ENCODE data around the gene MKS1. TPM values are rescaled to one million over a fixed set of nuclear protein-coding genes. Genes with fewer than 3 reads are reported as not detected.

MKS1 gene
- total and polyA plus RNA-seq, 2 experiments from 2014 or later, result 10.5 to 15.6 TPM

- Histone ChIP-seq H3K9me3 (ENCODE audit: low read depth) (no peaks in the 10 kb centered on the region), H3K27ac (no peak overlapping the region), H3K4me3 (no peak overlapping the region), H4K20me1 (ENCODE audit: insufficient read depth, poor library complexity, severe bottlenecking) (no peaks in the 10 kb centered on the region), H3K4me2 (no peak overlapping the region), H3K79me2 (no peaks in the 10 kb centered on the region), H3K9me2 (replicated peaks; ENCODE audit: insufficient read depth) (no peaks in the 10 kb centered on the region), H3K27me3 (no peaks in the 10 kb centered on the region), H3K36me3 (replicated peaks; ENCODE audit: insufficient read depth, low read depth) (no peaks in the 10 kb centered on the region), H3K4me1 (ENCODE audit: insufficient read depth) (no peaks in the 10 kb centered on the region), H2AFZ (no peak overlapping the region)
- 96% methylated on average over 4 of the region's 4 CpGs for WGBS (ENCODE audit: low lambda C conversion rate, missing lambda C conversion rate)
- no peak for DNase-seq (ENCODE audit: low spot score)
- TF ChIP-seq EZH2 (IDR thresholded peaks at IDR 0.05; ENCODE audit: borderline replicate concordance) (no peak), EZH2phosphoT487 (IDR thresholded peaks at IDR 0.05; ENCODE audit: low read depth, severe bottlenecking, unreplicated experiment) (no peak)
- TF ChIP-seq, protein P1, sequence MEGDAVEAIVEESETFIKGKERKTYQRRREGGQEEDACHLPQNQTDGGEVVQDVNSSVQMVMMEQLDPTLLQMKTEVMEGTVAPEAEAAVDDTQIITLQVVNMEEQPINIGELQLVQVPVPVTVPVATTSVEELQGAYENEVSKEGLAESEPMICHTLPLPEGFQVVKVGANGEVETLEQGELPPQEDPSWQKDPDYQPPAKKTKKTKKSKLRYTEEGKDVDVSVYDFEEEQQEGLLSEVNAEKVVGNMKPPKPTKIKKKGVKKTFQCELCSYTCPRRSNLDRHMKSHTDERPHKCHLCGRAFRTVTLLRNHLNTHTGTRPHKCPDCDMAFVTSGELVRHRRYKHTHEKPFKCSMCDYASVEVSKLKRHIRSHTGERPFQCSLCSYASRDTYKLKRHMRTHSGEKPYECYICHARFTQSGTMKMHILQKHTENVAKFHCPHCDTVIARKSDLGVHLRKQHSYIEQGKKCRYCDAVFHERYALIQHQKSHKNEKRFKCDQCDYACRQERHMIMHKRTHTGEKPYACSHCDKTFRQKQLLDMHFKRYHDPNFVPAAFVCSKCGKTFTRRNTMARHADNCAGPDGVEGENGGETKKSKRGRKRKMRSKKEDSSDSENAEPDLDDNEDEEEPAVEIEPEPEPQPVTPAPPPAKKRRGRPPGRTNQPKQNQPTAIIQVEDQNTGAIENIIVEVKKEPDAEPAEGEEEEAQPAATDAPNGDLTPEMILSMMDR (IDR thresholded peaks at IDR 0.05; ENCODE audit: poor library complexity), result no peak
Observed at GRCh38 chr17:58183514-58183913, 35.5 kb downstream of the MKS1 start.

DNA sequence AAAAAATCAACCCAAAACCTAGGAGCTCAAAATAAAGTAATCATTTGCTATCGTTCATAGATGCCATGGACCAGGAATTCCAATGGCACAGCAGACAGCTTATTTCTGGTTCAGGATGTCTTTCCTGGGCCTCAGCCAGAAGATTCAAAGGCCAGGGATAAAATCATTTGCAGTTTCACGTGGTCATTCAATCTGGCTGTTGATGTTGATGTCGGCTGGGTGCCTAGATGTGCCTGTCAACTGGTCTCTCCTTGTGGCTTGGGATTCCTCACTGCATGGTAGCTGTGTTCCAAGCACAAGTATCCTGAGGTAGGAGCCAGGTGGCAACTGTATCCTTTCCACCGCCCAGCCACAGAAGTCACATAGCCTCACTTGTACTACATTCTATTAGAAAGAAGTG lies 37.3 kb downstream of the MKS1 start:
- no peaks in the 10 kb centered on the region for H4K20me1 ChIP-seq (ENCODE audit: insufficient read depth, poor library complexity, severe bottlenecking)
- no peaks in the 10 kb centered on the region for H3K27me3 ChIP-seq
- H3K27ac ChIP-seq, result no peak overlapping the region
- H3K9me3 ChIP-seq (ENCODE audit: low read depth), result no peaks in the 10 kb centered on the region
- no peaks in the 10 kb centered on the region for H3K79me2 ChIP-seq
- no peak overlapping the region for H3K4me3 ChIP-seq
- TF ChIP-seq EZH2 (IDR thresholded peaks at IDR 0.05; ENCODE audit: borderline replicate concordance), result no peak
- TF ChIP-seq, protein P1 (IDR thresholded peaks at IDR 0.05; ENCODE audit: poor library complexity), result no peak
- TF ChIP-seq EZH2phosphoT487 (IDR thresholded peaks at IDR 0.05; ENCODE audit: low read depth, severe bottlenecking, unreplicated experiment), result no peak
- DNase-seq (ENCODE audit: low spot score), result no peak
- H3K4me2 ChIP-seq, result no peak overlapping the region
- WGBS (ENCODE audit: low lambda C conversion rate, missing lambda C conversion rate), result 81% methylated on average over 4 of the region's 4 CpGs
- H3K4me1 ChIP-seq (ENCODE audit: insufficient read depth), result no peaks in the 10 kb centered on the region
- no peak overlapping the region for H2AFZ ChIP-seq
- H3K9me2 ChIP-seq (replicated peaks; ENCODE audit: insufficient read depth), result no peaks in the 10 kb centered on the region
- H3K36me3 ChIP-seq (replicated peaks; ENCODE audit: insufficient read depth, low read depth), result no peaks in the 10 kb centered on the region

- TF ChIP-seq EZH2 (IDR thresholded peaks at IDR 0.05; ENCODE audit: borderline replicate concordance) (no peak), EZH2phosphoT487 (IDR thresholded peaks at IDR 0.05; ENCODE audit: low read depth, severe bottlenecking, unreplicated experiment) (no peak)
- TF ChIP-seq, protein P1 (IDR thresholded peaks at IDR 0.05; ENCODE audit: poor library complexity), result no peak
- 48% methylated on average over 7 of the region's 7 CpGs for WGBS (ENCODE audit: low lambda C conversion rate, missing lambda C conversion rate)
- H3K9me3 ChIP-seq (ENCODE audit: low read depth), result no peaks in the 10 kb centered on the region
Observed at GRCh38 chr17:58176200-58176599, 42.9 kb downstream of the MKS1 start.

DNA sequence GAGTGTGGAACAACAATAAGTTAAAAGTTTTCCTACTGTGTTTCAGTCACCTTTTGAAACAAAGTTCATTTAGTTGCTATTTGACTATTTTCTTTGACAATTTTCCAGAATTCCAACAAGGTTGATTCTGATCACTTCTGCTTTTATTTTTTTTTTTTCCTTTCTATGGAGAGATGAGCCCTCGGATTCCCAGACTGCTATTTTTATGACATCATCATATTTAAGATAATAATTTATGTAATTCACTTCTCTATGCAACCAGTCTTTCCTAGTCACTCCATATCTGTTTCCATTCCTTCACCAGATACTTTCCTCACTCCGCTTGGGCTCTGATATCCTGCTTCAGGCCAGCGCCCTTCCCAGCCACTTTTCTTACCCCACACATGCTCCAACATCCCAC lies 44.2 kb downstream of the MKS1 start:
- Histone ChIP-seq H3K4me1 (ENCODE audit: insufficient read depth) (no peaks in the 10 kb centered on the region), H3K79me2 (no peaks in the 10 kb centered on the region), H3K9me3 (ENCODE audit: low read depth) (no peaks in the 10 kb centered on the region), H4K20me1 (ENCODE audit: insufficient read depth, poor library complexity, severe bottlenecking) (no peaks in the 10 kb centered on the region), H2AFZ (no peak overlapping the region), H3K27ac (no peak overlapping the region), H3K4me3 (no peak overlapping the region), H3K9me2 (replicated peaks; ENCODE audit: insufficient read depth) (no peaks in the 10 kb centered on the region), H3K36me3 (replicated peaks; ENCODE audit: insufficient read depth, low read depth) (no peaks in the 10 kb centered on the region), H3K4me2 (no peak overlapping the region), H3K27me3 (peaks cover 13% of the 10 kb centered on the region)
- no peak for TF ChIP-seq EZH2phosphoT487 (IDR thresholded peaks at IDR 0.05; ENCODE audit: low read depth, severe bottlenecking, unreplicated experiment)
- TF ChIP-seq, protein P1 (IDR thresholded peaks at IDR 0.05; ENCODE audit: poor library complexity), result no peak
- no peak for TF ChIP-seq EZH2 (IDR thresholded peaks at IDR 0.05; ENCODE audit: borderline replicate concordance)
- 61% methylated on average over 3 of the region's 3 CpGs for WGBS (ENCODE audit: low lambda C conversion rate, missing lambda C conversion rate)
- no peak for DNase-seq (ENCODE audit: low spot score)

More at GRCh38 chr17:58176200-58176599, 42.9 kb downstream of the MKS1 start:
- DNase-seq (ENCODE audit: low spot score), result peak; percentile 34
- H2AFZ ChIP-seq, result no peak overlapping the region
- H4K20me1 ChIP-seq (ENCODE audit: insufficient read depth, poor library complexity, severe bottlenecking), result no peaks in the 10 kb centered on the region
- H3K4me1 ChIP-seq (ENCODE audit: insufficient read depth), result no peaks in the 10 kb centered on the region
- no peaks in the 10 kb centered on the region for H3K9me2 ChIP-seq (replicated peaks; ENCODE audit: insufficient read depth)
- no peak overlapping the region for H3K27ac ChIP-seq
- H3K27me3 ChIP-seq, result peaks cover 8% of the 10 kb centered on the region
- no peak overlapping the region for H3K4me3 ChIP-seq
- no peak overlapping the region for H3K4me2 ChIP-seq
- no peaks in the 10 kb centered on the region for H3K79me2 ChIP-seq
- H3K36me3 ChIP-seq (replicated peaks; ENCODE audit: insufficient read depth, low read depth), result no peaks in the 10 kb centered on the region
